ENCODE data around the gene MNDA.

DNA sequence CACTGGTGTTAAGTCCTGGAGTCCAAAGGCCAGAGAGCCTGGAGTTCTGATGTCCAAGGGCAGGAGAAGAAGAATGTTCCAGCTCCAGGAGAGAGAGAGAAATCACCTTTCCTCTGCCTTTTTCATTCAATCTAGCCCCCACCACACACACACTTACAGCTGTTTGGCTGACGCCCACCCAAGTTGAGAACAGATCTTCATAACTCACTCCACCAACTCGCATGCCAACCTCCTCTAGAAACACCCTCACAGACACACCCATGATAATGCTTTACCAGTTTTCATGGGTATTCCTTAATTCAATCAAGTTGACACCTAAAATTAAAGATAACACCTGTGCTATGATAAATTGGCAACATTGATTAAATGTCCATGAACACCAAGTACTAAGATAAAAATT, 42.0 kb downstream of the MNDA start:
- TF ChIP-seq, protein P1, sequence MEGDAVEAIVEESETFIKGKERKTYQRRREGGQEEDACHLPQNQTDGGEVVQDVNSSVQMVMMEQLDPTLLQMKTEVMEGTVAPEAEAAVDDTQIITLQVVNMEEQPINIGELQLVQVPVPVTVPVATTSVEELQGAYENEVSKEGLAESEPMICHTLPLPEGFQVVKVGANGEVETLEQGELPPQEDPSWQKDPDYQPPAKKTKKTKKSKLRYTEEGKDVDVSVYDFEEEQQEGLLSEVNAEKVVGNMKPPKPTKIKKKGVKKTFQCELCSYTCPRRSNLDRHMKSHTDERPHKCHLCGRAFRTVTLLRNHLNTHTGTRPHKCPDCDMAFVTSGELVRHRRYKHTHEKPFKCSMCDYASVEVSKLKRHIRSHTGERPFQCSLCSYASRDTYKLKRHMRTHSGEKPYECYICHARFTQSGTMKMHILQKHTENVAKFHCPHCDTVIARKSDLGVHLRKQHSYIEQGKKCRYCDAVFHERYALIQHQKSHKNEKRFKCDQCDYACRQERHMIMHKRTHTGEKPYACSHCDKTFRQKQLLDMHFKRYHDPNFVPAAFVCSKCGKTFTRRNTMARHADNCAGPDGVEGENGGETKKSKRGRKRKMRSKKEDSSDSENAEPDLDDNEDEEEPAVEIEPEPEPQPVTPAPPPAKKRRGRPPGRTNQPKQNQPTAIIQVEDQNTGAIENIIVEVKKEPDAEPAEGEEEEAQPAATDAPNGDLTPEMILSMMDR (conservative IDR thresholded peaks at IDR 0.05 in 1 of 2, IDR thresholded peaks at IDR 0.05 in 1 of 2; ENCODE audit: low read depth in 1 of 2, low read length in 2 of 2), result no peak
- no peak for TF ChIP-seq EZH2 (IDR thresholded peaks at IDR 0.05; ENCODE audit: low read length, missing control alignments)
